SJCRH30 (cell line): Measurements from ENCODE around the gene B3GAT1. TPM values are rescaled to one million over a fixed set of nuclear protein-coding genes. Genes with fewer than 3 reads are reported as not detected.
"Not testable (repeated sequence)": the region's sequence is repeated elsewhere in the genome, so short reads cannot be mapped to it uniquely, and the experiment has no call there.

Source experiments
- DNase-seq, 2 experiments: peaks; one replicate each; pipeline ENCODE4 v3.0.0-alpha.2; 2015 to 2020
- H3K27ac ChIP-seq: fragments of 250-450 bp; sonication (Bioruptor Pico); 2 replicates; pipeline ENCODE4 v1.5.1; 2020; ENCODE audit warnings: mild to moderate bottlenecking, moderate library complexity
- H3K27me3 ChIP-seq: fragments of 250-450 bp; sonication (Bioruptor Pico); 2 replicates; pipeline ENCODE4 v1.5.1; 2020; ENCODE audit warnings: mild to moderate bottlenecking, moderate library complexity
- H3K36me3 ChIP-seq: fragments of 250-450 bp; sonication (Bioruptor Pico); 2 replicates; pipeline ENCODE4 v1.5.1; 2020; ENCODE audit warnings: mild to moderate bottlenecking, moderate library complexity
- H3K4me1 ChIP-seq: fragments of 250-450 bp; sonication (Bioruptor Pico); 2 replicates; pipeline ENCODE4 v1.5.1; 2020; ENCODE audit warnings: mild to moderate bottlenecking, moderate library complexity
- H3K4me3 ChIP-seq: fragments of 250-450 bp; sonication (Bioruptor Pico); 2 replicates; pipeline ENCODE4 v1.5.1; 2020; ENCODE audit warnings: mild to moderate bottlenecking, moderate library complexity
- H3K9me3 ChIP-seq: fragments of 250-450 bp; sonication (Bioruptor Pico); replicated peaks from 2 replicates; pipeline ENCODE4 v1.5.1; 2020; ENCODE audit warnings: mild to moderate bottlenecking, moderate library complexity
- total RNA-seq: library from RNA; depleted of rRNA; stranded (reverse); fragments of >200 nt; shearing (Covaris generic); gene quantifications from 2 replicates; pipeline ENCODE4 v1.2.3, GENCODE V29; 2014

B3GAT1 gene
- total RNA-seq, 1 experiment from 2014 or later = not detected

- H3K27me3 ChIP-seq = peaks cover 11% of the 10 kb centered on the region
- no peaks in the 10 kb centered on the region for H3K9me3 ChIP-seq
- no peak for DNase-seq
- H3K4me3 ChIP-seq = no peak overlapping the region
- no peaks in the 10 kb centered on the region for H3K36me3 ChIP-seq
- H3K4me1 ChIP-seq = no peaks in the 10 kb centered on the region
- H3K27ac ChIP-seq = no peak overlapping the region
Observed at GRCh38 chr11:134357545-134357839, 54.5 kb downstream of the B3GAT1 start.

- H3K36me3 ChIP-seq = no peaks in the 10 kb centered on the region
- no peaks in the 10 kb centered on the region for H3K4me1 ChIP-seq
- no peak overlapping the region for H3K27ac ChIP-seq
- no peak overlapping the region for H3K4me3 ChIP-seq
- peaks cover 12% of the 10 kb centered on the region for H3K27me3 ChIP-seq
- no peak for DNase-seq
- no peaks in the 10 kb centered on the region for H3K9me3 ChIP-seq
Observed at GRCh38 chr11:134356656-134357544, 55.1 kb downstream of the B3GAT1 start.

GRCh38 chr11:134355656-134356055 is 56.4 kb downstream of the B3GAT1 start:
- no peaks in the 10 kb centered on the region for H3K36me3 ChIP-seq
- H3K4me1 ChIP-seq = no peaks in the 10 kb centered on the region
- H3K27ac ChIP-seq = no peak overlapping the region
- H3K4me3 ChIP-seq = no peak overlapping the region
- H3K9me3 ChIP-seq = no peaks in the 10 kb centered on the region
- no peak for DNase-seq
- H3K27me3 ChIP-seq = peaks cover 17% of the 10 kb centered on the region

GRCh38 chr11:134355136-134355535 is 56.9 kb downstream of the B3GAT1 start:
- Histone ChIP-seq H3K27me3 (peaks cover 13% of the 10 kb centered on the region), H3K36me3 (no peaks in the 10 kb centered on the region), H3K4me1 (no peaks in the 10 kb centered on the region), H3K4me3 (no peak overlapping the region), H3K27ac (no peak overlapping the region), H3K9me3 (no peaks in the 10 kb centered on the region)
- no peak for DNase-seq

GRCh38 chr11:134352111-134352510 is 59.9 kb downstream of the B3GAT1 start:
- DNase-seq = no peak
- no peaks in the 10 kb centered on the region for H3K4me1 ChIP-seq
- H3K27me3 ChIP-seq = peaks cover 10% of the 10 kb centered on the region
- H3K36me3 ChIP-seq = no peaks in the 10 kb centered on the region
- H3K9me3 ChIP-seq = no peaks in the 10 kb centered on the region
- H3K4me3 ChIP-seq = no peak overlapping the region
- no peak overlapping the region for H3K27ac ChIP-seq

GRCh38 chr11:134350381-134350780 is 61.7 kb downstream of the B3GAT1 start:
- Histone ChIP-seq H3K9me3 (no peaks in the 10 kb centered on the region), H3K36me3 (no peaks in the 10 kb centered on the region), H3K27me3 (peaks cover 11% of the 10 kb centered on the region), H3K4me1 (no peaks in the 10 kb centered on the region), H3K27ac (no peak overlapping the region), H3K4me3 (no peak overlapping the region)
- DNase-seq = no peak

GRCh38 chr11:134349802-134350355 is 62.2 kb downstream of the B3GAT1 start:
- no peak for DNase-seq
- no peaks in the 10 kb centered on the region for H3K36me3 ChIP-seq
- H3K9me3 ChIP-seq = no peaks in the 10 kb centered on the region
- H3K4me1 ChIP-seq = no peaks in the 10 kb centered on the region
- H3K27me3 ChIP-seq = peaks cover 11% of the 10 kb centered on the region
- no peak overlapping the region for H3K4me3 ChIP-seq
- no peak overlapping the region for H3K27ac ChIP-seq

- Histone ChIP-seq H3K27ac (no peak overlapping the region), H3K9me3 (no peaks in the 10 kb centered on the region), H3K36me3 (no peaks in the 10 kb centered on the region), H3K27me3 (peaks cover 11% of the 10 kb centered on the region), H3K4me3 (no peak overlapping the region), H3K4me1 (no peaks in the 10 kb centered on the region)
- DNase-seq = no peak
Observed at GRCh38 chr11:134349109-134349801, 62.8 kb downstream of the B3GAT1 start.

GRCh38 chr11:134347441-134347840 is 64.6 kb downstream of the B3GAT1 start:
- H3K27ac ChIP-seq = no peak overlapping the region
- H3K9me3 ChIP-seq = no peaks in the 10 kb centered on the region
- DNase-seq = no peak
- H3K36me3 ChIP-seq = no peaks in the 10 kb centered on the region
- peaks cover 11% of the 10 kb centered on the region for H3K27me3 ChIP-seq
- no peak overlapping the region for H3K4me3 ChIP-seq
- H3K4me1 ChIP-seq = no peaks in the 10 kb centered on the region

GRCh38 chr11:134346976-134347350 is 65.1 kb downstream of the B3GAT1 start:
- Histone ChIP-seq H3K4me3 (no peak overlapping the region), H3K36me3 (no peaks in the 10 kb centered on the region), H3K4me1 (no peaks in the 10 kb centered on the region), H3K27ac (no peak overlapping the region), H3K9me3 (no peaks in the 10 kb centered on the region), H3K27me3 (peaks cover 11% of the 10 kb centered on the region)
- DNase-seq = no peak

- no peaks in the 10 kb centered on the region for H3K36me3 ChIP-seq
- no peak for DNase-seq
- peaks cover 4% of the 10 kb centered on the region for H3K27me3 ChIP-seq
- no peaks in the 10 kb centered on the region for H3K9me3 ChIP-seq
- no peak overlapping the region for H3K4me3 ChIP-seq
- H3K27ac ChIP-seq = no peak overlapping the region
- H3K4me1 ChIP-seq = no peaks in the 10 kb centered on the region
Observed at GRCh38 chr11:134346101-134346975, 65.7 kb downstream of the B3GAT1 start.

GRCh38 chr11:134345237-134345550 is 66.8 kb downstream of the B3GAT1 start:
- no peak overlapping the region for H3K4me3 ChIP-seq
- H3K36me3 ChIP-seq = no peaks in the 10 kb centered on the region
- no peaks in the 10 kb centered on the region for H3K4me1 ChIP-seq
- peaks cover 4% of the 10 kb centered on the region; the same call in 1 of the 2 replicates for H3K27me3 ChIP-seq
- DNase-seq = no peak
- no peak overlapping the region for H3K27ac ChIP-seq
- no peaks in the 10 kb centered on the region for H3K9me3 ChIP-seq

GRCh38 chr11:134344497-134345236 is 67.4 kb downstream of the B3GAT1 start:
- not testable (repeated sequence) for H3K9me3 ChIP-seq, H3K4me1 ChIP-seq, DNase-seq, H3K36me3 ChIP-seq, H3K27ac ChIP-seq, H3K4me3 ChIP-seq, H3K27me3 ChIP-seq

- no peak for DNase-seq
- Histone ChIP-seq H3K27ac (no peak overlapping the region), H3K36me3 (no peaks in the 10 kb centered on the region), H3K27me3 (peaks cover 4% of the 10 kb centered on the region; the same call in 1 of the 2 replicates), H3K4me1 (no peaks in the 10 kb centered on the region), H3K9me3 (no peaks in the 10 kb centered on the region), H3K4me3 (no peak overlapping the region)
Observed at GRCh38 chr11:134343646-134344045, 68.4 kb downstream of the B3GAT1 start.
